ENCODE results near the gene CAMK2D.

CAMK2D gene

GRCh38 chr4:113675731-113676697 lies 85.5 kb downstream of the CAMK2D start:
- H3K36me3 ChIP-seq (ENCODE audit: insufficient read depth, low read length) = peaks cover 3% of the 10 kb centered on the region
- no peaks in the 10 kb centered on the region for H3K9me3 ChIP-seq (replicated peaks; ENCODE audit: low read length)
- H3K4me2 ChIP-seq (ENCODE audit: low read length) = no peak overlapping the region
- H3K9ac ChIP-seq (ENCODE audit: low read depth, low read length) = no peak overlapping the region
- no peaks in the 10 kb centered on the region for H3K27me3 ChIP-seq (ENCODE audit: control insufficient read depth, insufficient read depth, low read length)
- no peak overlapping the region for H3K4me3 ChIP-seq (ENCODE audit: low read length)
- peaks cover 16% of the 10 kb centered on the region for H3K4me1 ChIP-seq (ENCODE audit: control insufficient read depth, insufficient read depth, low read length)

GRCh38 chr4:113674733-113675132 lies 86.8 kb downstream of the CAMK2D start:
- Histone ChIP-seq H3K9ac (ENCODE audit: low read depth, low read length) (no peak overlapping the region), H3K4me1 (ENCODE audit: control insufficient read depth, insufficient read depth, low read length) (peaks cover 16% of the 10 kb centered on the region), H3K4me3 (ENCODE audit: low read length) (no peak overlapping the region), H3K36me3 (ENCODE audit: insufficient read depth, low read length) (peaks cover 5% of the 10 kb centered on the region), H3K9me3 (replicated peaks; ENCODE audit: low read length) (no peaks in the 10 kb centered on the region), H3K27me3 (ENCODE audit: control insufficient read depth, insufficient read depth, low read length) (no peaks in the 10 kb centered on the region), H3K4me2 (ENCODE audit: low read length) (no peak overlapping the region)

GRCh38 chr4:113674251-113674650 lies 87.3 kb downstream of the CAMK2D start:
- no peak overlapping the region for H3K9ac ChIP-seq (ENCODE audit: low read depth, low read length)
- no peaks in the 10 kb centered on the region for H3K27me3 ChIP-seq (ENCODE audit: control insufficient read depth, insufficient read depth, low read length)
- peaks cover 16% of the 10 kb centered on the region for H3K4me1 ChIP-seq (ENCODE audit: control insufficient read depth, insufficient read depth, low read length)
- H3K9me3 ChIP-seq (replicated peaks; ENCODE audit: low read length) = no peaks in the 10 kb centered on the region
- peaks cover 9% of the 10 kb centered on the region for H3K36me3 ChIP-seq (ENCODE audit: insufficient read depth, low read length)
- H3K4me2 ChIP-seq (ENCODE audit: low read length) = no peak overlapping the region
- H3K4me3 ChIP-seq (ENCODE audit: low read length) = no peak overlapping the region

- Histone ChIP-seq H3K4me1 (ENCODE audit: control insufficient read depth, insufficient read depth, low read length) (peaks cover 16% of the 10 kb centered on the region), H3K9me3 (replicated peaks; ENCODE audit: low read length) (no peaks in the 10 kb centered on the region), H3K9ac (ENCODE audit: low read depth, low read length) (no peak overlapping the region), H3K4me3 (ENCODE audit: low read length) (no peak overlapping the region), H3K27me3 (ENCODE audit: control insufficient read depth, insufficient read depth, low read length) (no peaks in the 10 kb centered on the region), H3K4me2 (ENCODE audit: low read length) (no peak overlapping the region), H3K36me3 (ENCODE audit: insufficient read depth, low read length) (peaks cover 9% of the 10 kb centered on the region)
Measured at GRCh38 chr4:113673450-113673849, 88.1 kb downstream of the CAMK2D start.

GRCh38 chr4:113666386-113667114 lies 95.0 kb downstream of the CAMK2D start:
- no peaks in the 10 kb centered on the region for H3K4me1 ChIP-seq (ENCODE audit: control insufficient read depth, insufficient read depth, low read length)
- H3K36me3 ChIP-seq (ENCODE audit: insufficient read depth, low read length) = peaks cover 6% of the 10 kb centered on the region
- no peak overlapping the region for H3K4me2 ChIP-seq (ENCODE audit: low read length)
- H3K9ac ChIP-seq (ENCODE audit: low read depth, low read length) = no peak overlapping the region
- H3K4me3 ChIP-seq (ENCODE audit: low read length) = no peak overlapping the region
- no peaks in the 10 kb centered on the region for H3K27me3 ChIP-seq (ENCODE audit: control insufficient read depth, insufficient read depth, low read length)
- H3K9me3 ChIP-seq (replicated peaks; ENCODE audit: low read length) = no peaks in the 10 kb centered on the region

GRCh38 chr4:113665036-113665435 lies 96.5 kb downstream of the CAMK2D start:
- Histone ChIP-seq H3K4me3 (ENCODE audit: low read length) (no peak overlapping the region), H3K9me3 (replicated peaks; ENCODE audit: low read length) (no peaks in the 10 kb centered on the region)

GRCh38 chr4:113662581-113662980 lies 99.0 kb downstream of the CAMK2D start:
- Histone ChIP-seq H3K9ac (ENCODE audit: low read depth, low read length) (no peak overlapping the region), H3K9me3 (replicated peaks; ENCODE audit: low read length) (no peaks in the 10 kb centered on the region), H3K4me2 (ENCODE audit: low read length) (no peak overlapping the region), H3K4me3 (ENCODE audit: low read length) (no peak overlapping the region), H3K27me3 (ENCODE audit: control insufficient read depth, insufficient read depth, low read length) (no peaks in the 10 kb centered on the region), H3K4me1 (ENCODE audit: control insufficient read depth, insufficient read depth, low read length) (peaks cover 9% of the 10 kb centered on the region), H3K36me3 (ENCODE audit: insufficient read depth, low read length) (peaks cover 9% of the 10 kb centered on the region)

More at GRCh38 chr4:113665036-113665435, 96.5 kb downstream of the CAMK2D start:
- H3K9ac ChIP-seq (ENCODE audit: low read depth, low read length) = no peak overlapping the region
- peaks cover 6% of the 10 kb centered on the region for H3K36me3 ChIP-seq (ENCODE audit: insufficient read depth, low read length)
- no peaks in the 10 kb centered on the region for H3K4me1 ChIP-seq (ENCODE audit: control insufficient read depth, insufficient read depth, low read length)
- H3K4me2 ChIP-seq (ENCODE audit: low read length) = no peak overlapping the region
- H3K27me3 ChIP-seq (ENCODE audit: control insufficient read depth, insufficient read depth, low read length) = no peaks in the 10 kb centered on the region

GRCh38 chr4:113659127-113659526 lies 102.4 kb downstream of the CAMK2D start:
- Histone ChIP-seq H3K4me3 (ENCODE audit: low read length) (no peak overlapping the region), H3K9ac (ENCODE audit: low read depth, low read length) (no peak overlapping the region), H3K36me3 (ENCODE audit: insufficient read depth, low read length) (peaks cover 9% of the 10 kb centered on the region), H3K4me1 (ENCODE audit: control insufficient read depth, insufficient read depth, low read length) (peaks cover 18% of the 10 kb centered on the region), H3K4me2 (ENCODE audit: low read length) (no peak overlapping the region), H3K27me3 (ENCODE audit: control insufficient read depth, insufficient read depth, low read length) (no peaks in the 10 kb centered on the region), H3K9me3 (replicated peaks; ENCODE audit: low read length) (no peaks in the 10 kb centered on the region)

- H3K4me1 ChIP-seq (ENCODE audit: control insufficient read depth, insufficient read depth, low read length) = peaks cover 18% of the 10 kb centered on the region
- no peak overlapping the region for H3K4me3 ChIP-seq (ENCODE audit: low read length)
- no peak overlapping the region for H3K9ac ChIP-seq (ENCODE audit: low read depth, low read length)
- no peaks in the 10 kb centered on the region for H3K27me3 ChIP-seq (ENCODE audit: control insufficient read depth, insufficient read depth, low read length)
- H3K9me3 ChIP-seq (replicated peaks; ENCODE audit: low read length) = no peaks in the 10 kb centered on the region
- H3K4me2 ChIP-seq (ENCODE audit: low read length) = peak overlapping the region; percentile 21
- peaks cover 9% of the 10 kb centered on the region for H3K36me3 ChIP-seq (ENCODE audit: insufficient read depth, low read length)
Measured at GRCh38 chr4:113657586-113658233, 103.8 kb downstream of the CAMK2D start.

- Histone ChIP-seq H3K4me3 (ENCODE audit: low read length) (no peak overlapping the region), H3K9ac (ENCODE audit: low read depth, low read length) (no peak overlapping the region), H3K4me2 (ENCODE audit: low read length) (no peak overlapping the region), H3K36me3 (ENCODE audit: insufficient read depth, low read length) (peaks cover 5% of the 10 kb centered on the region), H3K4me1 (ENCODE audit: control insufficient read depth, insufficient read depth, low read length) (peaks cover 18% of the 10 kb centered on the region), H3K9me3 (replicated peaks; ENCODE audit: low read length) (no peaks in the 10 kb centered on the region), H3K27me3 (ENCODE audit: control insufficient read depth, insufficient read depth, low read length) (no peaks in the 10 kb centered on the region)
Measured at GRCh38 chr4:113653871-113654270, 107.7 kb downstream of the CAMK2D start.

- Histone ChIP-seq H3K4me3 (ENCODE audit: low read length) (no peak overlapping the region), H3K27me3 (ENCODE audit: control insufficient read depth, insufficient read depth, low read length) (no peaks in the 10 kb centered on the region), H3K4me2 (ENCODE audit: low read length) (peak overlapping the region; percentile 27), H3K4me1 (ENCODE audit: control insufficient read depth, insufficient read depth, low read length) (peaks cover 16% of the 10 kb centered on the region), H3K36me3 (ENCODE audit: insufficient read depth, low read length) (no peaks in the 10 kb centered on the region), H3K9ac (ENCODE audit: low read depth, low read length) (no peak overlapping the region), H3K9me3 (replicated peaks; ENCODE audit: low read length) (no peaks in the 10 kb centered on the region)
Measured at GRCh38 chr4:113646442-113646822, 115.1 kb downstream of the CAMK2D start.
